Measurements from ENCODE around the gene ADA. TPM values are rescaled to one million over a fixed set of nuclear protein-coding genes. Genes with fewer than 3 reads are reported as not detected.

Gene ADA
- total RNA-seq, 6 donors from 2014 or later: 5.0 to 9.4 (median 7.2) TPM

GRCh38 chr20:44573501-44573869, 78.0 kb downstream of the ADA start:
- DNase-seq (no peak), ATAC-seq (ENCODE audit: low FRiP score in 2 of 2) (no peak)
- Histone ChIP-seq H3K27ac (peak overlapping the region; percentile 9 to 83 (median 70)), H3K9me3 (no peaks in the 10 kb centered on the region), H3K27me3 (no peaks in the 10 kb centered on the region), H3K4me1 (peaks cover 28 to 37% (median 32%) of the 10 kb centered on the region in 4 donors), H3K36me3 (no peaks in the 10 kb centered on the region), H3K4me3 (no peak overlapping the region)
- 84% methylated on average over 2 of the region's 2 CpGs for WGBS, 2 donors
- no peak for TF ChIP-seq POLR2AphosphoS5 (IDR thresholded peaks at IDR 0.05)
- no peak for TF ChIP-seq EP300 (IDR thresholded peaks at IDR 0.05)
- no peak for TF ChIP-seq POLR2A (IDR thresholded peaks at IDR 0.05)
- TF ChIP-seq CTCF (IDR thresholded peaks at IDR 0.05): no peak

- H3K27me3 ChIP-seq: no peaks in the 10 kb centered on the region
- DNase-seq: no peak
- peak overlapping the region; percentile 68 to 83 (median 70) for H3K27ac ChIP-seq
- H3K9me3 ChIP-seq: no peaks in the 10 kb centered on the region
- no peak overlapping the region for H3K4me3 ChIP-seq
- TF ChIP-seq EP300 (IDR thresholded peaks at IDR 0.05) (no peak), POLR2AphosphoS5 (IDR thresholded peaks at IDR 0.05) (peak in 1 of 2 donors; percentile 43)
- H3K4me1 ChIP-seq: peaks cover 28 to 37% (median 32%) of the 10 kb centered on the region in 4 donors
- WGBS, 2 donors: 39 to 46% methylated on average over 6 of the region's 6 CpGs
- no peaks in the 10 kb centered on the region for H3K36me3 ChIP-seq
- peak; percentile 47 to 52 for ATAC-seq (ENCODE audit: low FRiP score in 2 of 2)
These were observed 78.7 kb downstream of the ADA start for GRCh38 chr20:44572551-44573500.

GRCh38 chr20:44571362-44571988, 80.0 kb downstream of the ADA start:
- TF ChIP-seq POLR2A (IDR thresholded peaks at IDR 0.05): no peak
- no peak for TF ChIP-seq CTCF (IDR thresholded peaks at IDR 0.05)
- no peak for DNase-seq
- Histone ChIP-seq H3K36me3 (no peaks in the 10 kb centered on the region), H3K27ac (peak overlapping the region in 2 of 4 donors; percentile 72 to 83), H3K27me3 (no peaks in the 10 kb centered on the region), H3K9me3 (no peaks in the 10 kb centered on the region), H3K4me1 (peaks cover 18 to 27% (median 23%) of the 10 kb centered on the region in 4 donors), H3K4me3 (no peak overlapping the region)
- 62 to 64% methylated on average over 6 of the region's 6 CpGs for WGBS, 2 donors
- no peak for ATAC-seq (ENCODE audit: low FRiP score in 2 of 2)

GRCh38 chr20:44570367-44570766, 81.1 kb downstream of the ADA start:
- no peak for TF ChIP-seq POLR2AphosphoS5 (IDR thresholded peaks at IDR 0.05)
- no peak for TF ChIP-seq POLR2A (IDR thresholded peaks at IDR 0.05)
- TF ChIP-seq CTCF (IDR thresholded peaks at IDR 0.05): no peak
- TF ChIP-seq EP300 (IDR thresholded peaks at IDR 0.05): no peak
- ATAC-seq (ENCODE audit: low FRiP score in 2 of 2): no peak
- DNase-seq: no peak
- 96% methylated on average over 1 of the region's 1 CpG for WGBS, 2 donors
- H3K36me3 ChIP-seq: no peaks in the 10 kb centered on the region
- H3K4me3 ChIP-seq: no peak overlapping the region
- no peaks in the 10 kb centered on the region for H3K9me3 ChIP-seq
- peaks cover 10 to 22% (median 21%) of the 10 kb centered on the region in 4 donors for H3K4me1 ChIP-seq
- no peak overlapping the region for H3K27ac ChIP-seq
- H3K27me3 ChIP-seq: no peaks in the 10 kb centered on the region

Other genes starting within 250 kb of the ADA start
- gene TTPAL, start 175.8 kb downstream of the ADA start, total RNA-seq: 10 to 100 TPM in 4 of 6 donors, 1 to 10 TPM in 2; 9.4 to 12.2 (median 10.2) TPM
- 100 to 1,000 TPM in 4 of 6 donors, 10 to 100 TPM in 2; 56.3 to 122 (median 107) TPM for gene SERINC3, start 129.6 kb downstream of the ADA start, total RNA-seq
- 10 to 100 TPM; 46.1 to 91.5 (median 67.8) TPM for gene PKIG, start 69.1 kb downstream of the ADA start, total RNA-seq
- gene CCN5, start 63.7 kb upstream of the ADA start, total RNA-seq: 100 to 1,000 TPM in 3 of 6 donors, 10 to 100 TPM in 3; 44.9 to 168 (median 122) TPM
- 1 to 10 TPM; 1.0 to 2.7 (median 1.7) TPM for gene KCNK15, start 94.2 kb upstream of the ADA start, total RNA-seq
- 1 to 10 TPM; 1.0 to 2.2 (median 2.1) TPM for gene RIMS4, start 158.8 kb upstream of the ADA start, total RNA-seq
- gene YWHAB, start 234.0 kb upstream of the ADA start, total RNA-seq: 100 to 1,000 TPM in 4 of 6 donors, 10 to 100 TPM in 2; 61.0 to 201 (median 123) TPM